Neural cell (in vitro differentiated cells): ENCODE results near the gene MPO. TPM values are rescaled to one million over a fixed set of nuclear protein-coding genes. Genes with fewer than 3 reads are reported as not detected.

ENCODE experiments used
- H2AFZ ChIP-seq: fragments of 200-600, 300-800 bp; sonication (generic), shearing (Covaris generic); 2 replicates; pipeline ENCODE4 v1.6.0; 2014; ENCODE audit warnings: low read depth, mild to moderate bottlenecking, antibody characterized with exemption, low read length, moderate library complexity
- H3F3A ChIP-seq: fragments of 200-600 bp; shearing (Covaris generic); 2 replicates; pipeline ENCODE4 v1.6.1; 2016; ENCODE audit warnings: mild to moderate bottlenecking, moderate library complexity, mixed read lengths, antibody characterized with exemption, low read length; ENCODE audit not compliant: insufficient read depth, poor library complexity, severe bottlenecking
- H3K27ac ChIP-seq: fragments of 200-600, 300-800 bp; sonication (generic), shearing (Covaris generic); 2 replicates; pipeline ENCODE4 v1.5.1; 2014; ENCODE audit warnings: mild to moderate bottlenecking, low read length, moderate library complexity
- H3K27me3 ChIP-seq: fragments of 300-800, 200-600 bp; sonication (generic), shearing (Covaris generic); 2 replicates; pipeline ENCODE4 v1.6.0; 2014; ENCODE audit warnings: mild to moderate bottlenecking, low read depth, low read length, moderate library complexity; ENCODE audit not compliant: insufficient read depth
- H3K36me3 ChIP-seq: fragments of 300-800, 200-600 bp; sonication (generic), shearing (Covaris generic); 2 replicates; pipeline ENCODE4 v1.5.1; 2014; ENCODE audit warnings: mild to moderate bottlenecking, antibody characterized with exemption, low read length, moderate library complexity; ENCODE audit not compliant: insufficient read depth
- H3K4me2 ChIP-seq: fragments of 300-800, 200-600 bp; sonication (generic), shearing (Covaris generic); 2 replicates; pipeline ENCODE4 v1.6.0; 2014; ENCODE audit warnings: mild to moderate bottlenecking, low read length
- H3K4me3 ChIP-seq: fragments of 300-800, 200-600 bp; sonication (generic), shearing (Covaris generic); 2 replicates; pipeline ENCODE4 v1.5.1; 2014; ENCODE audit warnings: mild to moderate bottlenecking, low read length, moderate library complexity
- H3K79me2 ChIP-seq: fragments of 200-600 bp; shearing (Covaris generic); replicated peaks from 2 replicates; pipeline ENCODE4 v1.6.0; 2014; ENCODE audit warnings: mild to moderate bottlenecking, low read length, moderate library complexity; ENCODE audit not compliant: insufficient read depth
- H3K9ac ChIP-seq: fragments of 300-800, 200-600 bp; sonication (generic), shearing (Covaris generic); 2 replicates; pipeline ENCODE4 v1.6.1; 2016; ENCODE audit warnings: mild to moderate bottlenecking, low read length, mixed read lengths
- H3K9me2 ChIP-seq: fragments of 200-600 bp; shearing (Covaris generic); 2 replicates; pipeline ENCODE4 v1.6.1; 2016; ENCODE audit warnings: mild to moderate bottlenecking, low read length, mixed read lengths; ENCODE audit not compliant: insufficient read depth
- H3K9me3 ChIP-seq: fragments of 200-600, 300-800 bp; sonication (generic), shearing (Covaris generic); 2 replicates; pipeline ENCODE4 v1.6.1; 2016; ENCODE audit warnings: mild to moderate bottlenecking, mixed run types, low read length, moderate library complexity, mixed read lengths
- H4K20me1 ChIP-seq: fragments of 200-600 bp; shearing (Covaris generic); 2 replicates; pipeline ENCODE4 v1.6.1; 2016; ENCODE audit warnings: mild to moderate bottlenecking, mixed run types; ENCODE audit not compliant: insufficient read depth
- EP300 ChIP-seq: fragments of 450-650 bp; conservative IDR thresholded peaks from 2 replicates; pipeline ENCODE4 v1.6.1; 2014; ENCODE audit warnings: antibody characterized with exemption, mild to moderate bottlenecking, moderate library complexity; ENCODE audit not compliant: poor library complexity, severe bottlenecking
- EZH2 ChIP-seq: fragments of 200-600, 300-800 bp; shearing (Covaris generic), sonication (generic); IDR thresholded peaks from 2 replicates; pipeline ENCODE4 v1.6.1; 2014; ENCODE audit warnings: antibody characterized with exemption, low read length, borderline replicate concordance, mild to moderate bottlenecking; ENCODE audit not compliant: insufficient read depth, poor library complexity, severe bottlenecking
- MXI1 ChIP-seq: fragments of 450-650 bp; conservative IDR thresholded peaks from 2 replicates; pipeline ENCODE4 v1.6.1; 2014; ENCODE audit warnings: antibody characterized with exemption, mild to moderate bottlenecking; ENCODE audit not compliant: poor library complexity, severe bottlenecking
- POLR2AphosphoS5 ChIP-seq: IDR thresholded peaks from 2 replicates; pipeline ENCODE4 v1.6.1; 2012
- RAD21 ChIP-seq: fragments of 450-650 bp; conservative IDR thresholded peaks from 2 replicates; pipeline ENCODE4 v1.6.1; 2014; ENCODE audit warnings: antibody characterized with exemption, mild to moderate bottlenecking, moderate library complexity
- SMC3 ChIP-seq: fragments of 450-650 bp; conservative IDR thresholded peaks from 2 replicates; pipeline ENCODE4 v1.6.1; 2014; ENCODE audit warnings: antibody characterized with exemption, mild to moderate bottlenecking, moderate library complexity; ENCODE audit not compliant: poor library complexity
- TAF1 ChIP-seq: IDR thresholded peaks from 2 replicates; pipeline ENCODE4 v1.6.1; 2012; ENCODE audit warnings: low read depth
- polyA plus RNA-seq: library from polyadenylated mRNA; depleted of rRNA; stranded (reverse); fragments of >200 nt; gene quantifications from 2 replicates; pipeline ENCODE4 v1.2.3, GENCODE V29; 2014
- TF ChIP-seq, protein P1 (sequence below): fragments of 450-650 bp; IDR thresholded peaks from 2 replicates; pipeline ENCODE4 v1.5.1; 2014; ENCODE audit warnings: antibody characterized with exemption, mild to moderate bottlenecking, moderate library complexity; ENCODE audit not compliant: poor library complexity, severe bottlenecking
- TF ChIP-seq, protein P2 (sequence below): IDR thresholded peaks from 2 replicates; pipeline ENCODE4 v1.6.1; 2012; ENCODE audit warnings: borderline replicate concordance

The MPO gene
- polyA plus RNA-seq, 1 donor from 2014 or later: not detected

DNA sequence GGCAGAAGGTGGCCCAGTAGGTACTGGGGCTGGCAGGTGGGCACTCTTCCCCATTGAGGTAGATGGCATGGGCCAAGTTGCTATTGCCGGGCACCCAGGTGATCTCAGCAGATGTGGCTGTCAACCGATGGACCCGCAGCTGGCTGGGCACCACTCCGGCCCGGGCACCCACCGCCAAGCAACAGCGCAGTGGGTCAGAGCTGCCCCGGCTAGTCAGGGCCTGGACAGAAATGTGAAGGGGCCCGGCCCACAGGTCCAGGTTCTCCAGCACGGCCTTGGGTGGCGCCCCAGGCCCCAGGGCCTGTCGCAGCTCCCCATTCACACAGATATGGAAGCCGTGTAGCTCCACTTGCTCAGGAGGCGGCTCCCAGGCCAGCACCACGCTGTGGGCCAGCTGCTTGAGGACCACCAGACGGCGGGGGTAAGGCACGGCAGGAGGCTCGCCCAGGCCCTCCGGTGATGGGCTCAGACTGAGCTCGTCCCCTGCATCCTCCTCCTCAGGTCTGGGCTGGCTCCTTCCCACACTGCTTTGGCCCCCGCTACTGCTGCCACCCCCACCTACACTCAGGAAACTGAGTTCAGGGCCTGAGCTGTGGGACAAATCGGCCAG lies 31.4 kb upstream of the MPO start:
- H3K27ac ChIP-seq: no peak overlapping the region

DNA sequence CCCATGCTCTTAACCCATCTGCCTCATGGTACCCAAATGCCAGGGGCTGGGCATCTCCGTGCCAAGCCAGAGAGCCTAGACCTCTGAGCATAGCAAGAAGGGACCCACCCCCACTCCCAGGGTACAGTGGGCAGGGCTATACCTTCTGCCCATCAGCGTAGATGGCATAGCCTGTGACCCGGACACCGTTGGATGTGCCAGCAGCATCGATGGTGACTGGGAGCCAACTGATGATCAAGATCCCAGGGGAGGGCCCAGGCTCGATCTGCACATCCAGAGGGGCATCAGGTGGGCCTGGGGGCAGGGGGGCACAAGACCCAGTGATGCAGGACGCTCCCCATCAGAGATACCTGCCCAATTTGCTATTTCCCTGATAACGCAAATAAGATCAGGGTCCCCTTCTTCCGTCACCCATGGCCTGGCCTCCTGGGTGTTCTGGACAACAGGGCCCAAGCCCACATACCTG lies 30.7 kb upstream of the MPO start:
- Histone ChIP-seq H3K27ac (no peak overlapping the region), H3K79me2 (no peaks in the 10 kb centered on the region), H3K27me3 (no peaks in the 10 kb centered on the region), H3K9me3 (no peaks in the 10 kb centered on the region), H3K9ac (no peak overlapping the region), H3K36me3 (no peaks in the 10 kb centered on the region), H2AFZ (no peak overlapping the region), H3K4me3 (no peak overlapping the region), H3K9me2 (no peaks in the 10 kb centered on the region), H4K20me1 (no peaks in the 10 kb centered on the region), H3F3A (no peaks in the 10 kb centered on the region), H3K4me2 (no peak overlapping the region)
- TF ChIP-seq POLR2AphosphoS5: no peak
- TF ChIP-seq, protein P1, sequence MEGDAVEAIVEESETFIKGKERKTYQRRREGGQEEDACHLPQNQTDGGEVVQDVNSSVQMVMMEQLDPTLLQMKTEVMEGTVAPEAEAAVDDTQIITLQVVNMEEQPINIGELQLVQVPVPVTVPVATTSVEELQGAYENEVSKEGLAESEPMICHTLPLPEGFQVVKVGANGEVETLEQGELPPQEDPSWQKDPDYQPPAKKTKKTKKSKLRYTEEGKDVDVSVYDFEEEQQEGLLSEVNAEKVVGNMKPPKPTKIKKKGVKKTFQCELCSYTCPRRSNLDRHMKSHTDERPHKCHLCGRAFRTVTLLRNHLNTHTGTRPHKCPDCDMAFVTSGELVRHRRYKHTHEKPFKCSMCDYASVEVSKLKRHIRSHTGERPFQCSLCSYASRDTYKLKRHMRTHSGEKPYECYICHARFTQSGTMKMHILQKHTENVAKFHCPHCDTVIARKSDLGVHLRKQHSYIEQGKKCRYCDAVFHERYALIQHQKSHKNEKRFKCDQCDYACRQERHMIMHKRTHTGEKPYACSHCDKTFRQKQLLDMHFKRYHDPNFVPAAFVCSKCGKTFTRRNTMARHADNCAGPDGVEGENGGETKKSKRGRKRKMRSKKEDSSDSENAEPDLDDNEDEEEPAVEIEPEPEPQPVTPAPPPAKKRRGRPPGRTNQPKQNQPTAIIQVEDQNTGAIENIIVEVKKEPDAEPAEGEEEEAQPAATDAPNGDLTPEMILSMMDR: no peak
- TF ChIP-seq SMC3: no peak
- TF ChIP-seq MXI1: no peak
- TF ChIP-seq TAF1: no peak
- no peak for TF ChIP-seq EZH2
- no peak for TF ChIP-seq RAD21
- TF ChIP-seq, protein P2, sequence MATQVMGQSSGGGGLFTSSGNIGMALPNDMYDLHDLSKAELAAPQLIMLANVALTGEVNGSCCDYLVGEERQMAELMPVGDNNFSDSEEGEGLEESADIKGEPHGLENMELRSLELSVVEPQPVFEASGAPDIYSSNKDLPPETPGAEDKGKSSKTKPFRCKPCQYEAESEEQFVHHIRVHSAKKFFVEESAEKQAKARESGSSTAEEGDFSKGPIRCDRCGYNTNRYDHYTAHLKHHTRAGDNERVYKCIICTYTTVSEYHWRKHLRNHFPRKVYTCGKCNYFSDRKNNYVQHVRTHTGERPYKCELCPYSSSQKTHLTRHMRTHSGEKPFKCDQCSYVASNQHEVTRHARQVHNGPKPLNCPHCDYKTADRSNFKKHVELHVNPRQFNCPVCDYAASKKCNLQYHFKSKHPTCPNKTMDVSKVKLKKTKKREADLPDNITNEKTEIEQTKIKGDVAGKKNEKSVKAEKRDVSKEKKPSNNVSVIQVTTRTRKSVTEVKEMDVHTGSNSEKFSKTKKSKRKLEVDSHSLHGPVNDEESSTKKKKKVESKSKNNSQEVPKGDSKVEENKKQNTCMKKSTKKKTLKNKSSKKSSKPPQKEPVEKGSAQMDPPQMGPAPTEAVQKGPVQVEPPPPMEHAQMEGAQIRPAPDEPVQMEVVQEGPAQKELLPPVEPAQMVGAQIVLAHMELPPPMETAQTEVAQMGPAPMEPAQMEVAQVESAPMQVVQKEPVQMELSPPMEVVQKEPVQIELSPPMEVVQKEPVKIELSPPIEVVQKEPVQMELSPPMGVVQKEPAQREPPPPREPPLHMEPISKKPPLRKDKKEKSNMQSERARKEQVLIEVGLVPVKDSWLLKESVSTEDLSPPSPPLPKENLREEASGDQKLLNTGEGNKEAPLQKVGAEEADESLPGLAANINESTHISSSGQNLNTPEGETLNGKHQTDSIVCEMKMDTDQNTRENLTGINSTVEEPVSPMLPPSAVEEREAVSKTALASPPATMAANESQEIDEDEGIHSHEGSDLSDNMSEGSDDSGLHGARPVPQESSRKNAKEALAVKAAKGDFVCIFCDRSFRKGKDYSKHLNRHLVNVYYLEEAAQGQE: no peak
- TF ChIP-seq EP300: no peak

More for the DNA sequence above, 31.4 kb upstream of the MPO start:
- Histone ChIP-seq H3K9me3 (no peaks in the 10 kb centered on the region), H3K9me2 (no peaks in the 10 kb centered on the region), H3K4me3 (no peak overlapping the region), H3K9ac (no peak overlapping the region), H3K4me2 (no peak overlapping the region), H3K79me2 (no peaks in the 10 kb centered on the region), H4K20me1 (no peaks in the 10 kb centered on the region), H3K36me3 (no peaks in the 10 kb centered on the region), H3K27me3 (no peaks in the 10 kb centered on the region), H2AFZ (no peak overlapping the region), H3F3A (no peaks in the 10 kb centered on the region)
- TF ChIP-seq RAD21: no peak
- TF ChIP-seq SMC3: no peak
- no peak for TF ChIP-seq EZH2
- no peak for TF ChIP-seq MXI1
- TF ChIP-seq TAF1: no peak
- TF ChIP-seq, protein P2: no peak
- TF ChIP-seq POLR2AphosphoS5: no peak
- TF ChIP-seq EP300: no peak
- TF ChIP-seq, protein P1: no peak
